ENCODE data around the gene TSHZ2. TPM values are rescaled to one million over a fixed set of nuclear protein-coding genes. Genes with fewer than 3 reads are reported as not detected.
A peak's percentile ranks its signal among the peaks of the same experiment; 100 is the strongest.

The TSHZ2 gene
- total RNA-seq, 1 experiment from 2014 or later = 0.20 TPM

- DNase-seq (ENCODE audit: low spot score) (no peak), ATAC-seq (no peak)
- Mint-ChIP-seq H3K4me1 (peaks cover 16% of the 10 kb centered on the region), H3K27me3 (ENCODE audit: low read depth) (no peaks in the 10 kb centered on the region), H3K27ac (no peak overlapping the region), H3K36me3 (no peaks in the 10 kb centered on the region), H3K9me3 (no peaks in the 10 kb centered on the region), H3K4me3 (no peak overlapping the region)
- ChIA-PET POLR2A (no interaction called here), CTCF (interaction anchor here (0.6 to 1.9 kb wide), 5 partner anchors 33 to 1033 kb away, joined by 3 to 8 read pairs (median 5); partner anchors contain the start of gene PFDN4)
- TF ChIP-seq USF2 (CRISPR knock-in tag; IDR thresholded peaks at IDR 0.05) (no peak), E2F4 (CRISPR knock-in tag; IDR thresholded peaks at IDR 0.05; ENCODE audit: borderline replicate concordance, low read depth) (no peak), USF1 (CRISPR knock-in tag; IDR thresholded peaks at IDR 0.05) (no peak), ZNF512 (CRISPR knock-in tag; IDR thresholded peaks at IDR 0.05; ENCODE audit: borderline replicate concordance) (no peak), CREM (CRISPR knock-in tag; IDR thresholded peaks at IDR 0.05) (no peak), HMGXB4 (CRISPR knock-in tag; IDR thresholded peaks at IDR 0.05) (no peak), ATF1 (CRISPR knock-in tag; IDR thresholded peaks at IDR 0.05) (no peak), TEAD4 (CRISPR knock-in tag; IDR thresholded peaks at IDR 0.05) (no peak), CBFB (CRISPR knock-in tag; IDR thresholded peaks at IDR 0.05; ENCODE audit: low read depth) (no peak), ZNF416 (CRISPR knock-in tag; IDR thresholded peaks at IDR 0.05) (no peak)
Measured at GRCh38 chr20:53175135-53175780, 203.1 kb downstream of the TSHZ2 start.

- H3K9me3 Mint-ChIP-seq = no peaks in the 10 kb centered on the region
- H3K4me3 Mint-ChIP-seq = no peak overlapping the region
- ChIA-PET POLR2A (no interaction called here), CTCF (interaction anchor here (0.9 to 1.9 kb wide), 3 partner anchors 32 to 372 kb away, joined by 3 to 8 read pairs (median 3); no protein-coding TSS in a partner anchor)
- DNase-seq (ENCODE audit: low spot score) (peak; percentile 45), ATAC-seq (peak; percentile 93)
- peak overlapping the region; percentile 81 for H3K27ac Mint-ChIP-seq
- peaks cover 16% of the 10 kb centered on the region for H3K4me1 Mint-ChIP-seq
- H3K27me3 Mint-ChIP-seq (ENCODE audit: low read depth) = no peaks in the 10 kb centered on the region
- TF ChIP-seq ZBTB43 (CRISPR knock-in tag; IDR thresholded peaks at IDR 0.05) = no peak
- H3K36me3 Mint-ChIP-seq = no peaks in the 10 kb centered on the region
Measured at GRCh38 chr20:53176134-53176533, 204.0 kb downstream of the TSHZ2 start.

- CTCF ChIA-PET = interaction anchor here (0.6 to 1.3 kb wide), 2 partner anchors 31 to 762 kb away, joined by 3 to 5 read pairs; no protein-coding TSS in a partner anchor
- ATAC-seq = no peak
Measured at GRCh38 chr20:53177687-53178086, 205.5 kb downstream of the TSHZ2 start.

More at GRCh38 chr20:53177687-53178086, 205.5 kb downstream of the TSHZ2 start:
- POLR2A ChIA-PET = no interaction called here
- peaks cover 14% of the 10 kb centered on the region for H3K4me1 Mint-ChIP-seq
- no peak overlapping the region for H3K4me3 Mint-ChIP-seq
- H3K36me3 Mint-ChIP-seq = no peaks in the 10 kb centered on the region
- no peak for TF ChIP-seq PRDM15 (CRISPR knock-in tag; IDR thresholded peaks at IDR 0.05)
- no peak for TF ChIP-seq ZNF317 (CRISPR knock-in tag; IDR thresholded peaks at IDR 0.05; ENCODE audit: borderline replicate concordance, low read depth)
- TF ChIP-seq E2F5 (CRISPR knock-in tag; IDR thresholded peaks at IDR 0.05) = no peak
- H3K27ac Mint-ChIP-seq = no peak overlapping the region
- H3K27me3 Mint-ChIP-seq (ENCODE audit: low read depth) = no peaks in the 10 kb centered on the region
- DNase-seq (ENCODE audit: low spot score) = no peak
- no peaks in the 10 kb centered on the region for H3K9me3 Mint-ChIP-seq

Data from WTC11 (cell line).